A549 (cell line): Measurements from ENCODE around the gene OR51D1.

Source experiments
- CTCF ChIP-seq: fragments of >200 bp; sonication (Bioruptor Twin); formaldehyde crosslinking; IDR thresholded peaks from 3 replicates; pipeline ENCODE4 v1.5.1; 2016
- EHMT2 ChIP-seq: fragments of 200-600 bp; sonication (generic); IDR thresholded peaks from 2 replicates; pipeline ENCODE4 v1.6.1; 2016; ENCODE audit warnings: antibody characterized with exemption, low read depth, mild to moderate bottlenecking, moderate library complexity
- EP300 ChIP-seq, 2 experiments: fragments of >200 bp; sonication (Bioruptor Twin); formaldehyde crosslinking; IDR thresholded peaks; 2 replicates in 1 of 2; 3 replicates in 1 of 2; pipeline ENCODE4 v1.6.1; 2016 to 2017
- MYC ChIP-seq: IDR thresholded peaks from 2 replicates; pipeline ENCODE4 v1.6.1; 2012; ENCODE audit warnings: mild to moderate bottlenecking, inconsistent platforms, low read length, improper control_type of control experiment, borderline replicate concordance
- PBX3 ChIP-seq: IDR thresholded peaks from 2 replicates; pipeline ENCODE4 v1.6.1; 2012
- POLR2A ChIP-seq: IDR thresholded peaks from 2 replicates; pipeline ENCODE4 v1.6.1; 2012; ENCODE audit warnings: mild to moderate bottlenecking, low read length
- RAD21 ChIP-seq, 2 experiments: fragments of >200 bp in 1 of 2; sonication (Bioruptor Twin) in 1 of 2; formaldehyde crosslinking in 1 of 2; IDR thresholded peaks in 1 of 2; conservative IDR thresholded peaks in 1 of 2; 2 replicates in 1 of 2; 3 replicates in 1 of 2; pipeline ENCODE4 v1.6.1; 2012 to 2018; ENCODE audit warnings: inconsistent platforms in 1 of 2
- REST ChIP-seq: fragments of 200-600 bp; sonication (generic); IDR thresholded peaks from 2 replicates; pipeline ENCODE4 v1.6.1; 2016; ENCODE audit warnings: antibody characterized with exemption, mild to moderate bottlenecking, moderate library complexity
- RFX5 ChIP-seq: fragments of 450-650 bp; IDR thresholded peaks from 2 replicates; pipeline ENCODE4 v1.7.1; 2014; ENCODE audit warnings: antibody characterized with exemption, mild to moderate bottlenecking, moderate library complexity
- TF ChIP-seq, protein P1 (sequence below): IDR thresholded peaks from 2 replicates; pipeline ENCODE4 v1.6.1; 2012

- TF ChIP-seq, protein P1, sequence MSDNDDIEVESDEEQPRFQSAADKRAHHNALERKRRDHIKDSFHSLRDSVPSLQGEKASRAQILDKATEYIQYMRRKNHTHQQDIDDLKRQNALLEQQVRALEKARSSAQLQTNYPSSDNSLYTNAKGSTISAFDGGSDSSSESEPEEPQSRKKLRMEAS = no peak
- no peak for TF ChIP-seq POLR2A
- TF ChIP-seq RFX5 = no peak
- no peak for TF ChIP-seq PBX3
- TF ChIP-seq RAD21 (conservative IDR thresholded peaks at IDR 0.05 in 1 of 2, IDR thresholded peaks at IDR 0.05 in 1 of 2) = no peak
- TF ChIP-seq CTCF = no peak
- no peak for TF ChIP-seq EP300 (IDR thresholded peaks at IDR 0.05)
- TF ChIP-seq MYC = no peak
- no peak for TF ChIP-seq REST
- no peak for TF ChIP-seq EHMT2
Observed at GRCh38 chr11:4682623-4683419, 45.5 kb downstream of the OR51D1 start.
